Measurements from ENCODE around the gene ATP13A3. TPM values are rescaled to one million over a fixed set of nuclear protein-coding genes. Genes with fewer than 3 reads are reported as not detected.
A peak's percentile ranks its signal among the peaks of the same experiment; 100 is the strongest.

The ATP13A3 gene
- total RNA-seq, 1 experiment from 2014 or later, result 119 TPM

DNA sequence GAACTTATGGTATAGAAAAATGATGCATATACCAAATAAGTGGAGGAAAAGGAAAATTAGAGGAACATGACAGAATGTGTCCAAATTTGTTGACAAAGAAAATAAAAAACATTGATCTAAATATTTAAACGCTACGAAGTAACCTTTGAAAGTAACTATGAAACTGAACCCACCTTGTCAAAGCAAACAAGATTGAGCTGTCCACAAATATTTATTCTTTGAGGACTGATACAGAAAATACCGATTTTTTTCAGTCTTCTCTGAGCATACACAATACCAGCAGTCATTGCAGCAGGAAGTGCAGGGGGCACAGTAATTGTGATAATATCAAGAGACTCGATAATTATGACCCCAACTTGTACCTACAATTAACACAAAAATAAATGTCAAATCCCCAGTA, 40.0 kb downstream of the ATP13A3 start:
- intact Hi-C loops (cut with micrococcal nuclease), result no loop called here
- CTCF ChIA-PET, result interaction anchor here (0.7 to 1.6 kb wide), 2 partner anchors 40 to 147 kb away, joined by 3 read pairs; no protein-coding TSS in a partner anchor
- POLR2A ChIA-PET, result interaction anchor here (0.6 kb wide), 1 partner anchor 203 kb away, joined by 3 read pairs; no protein-coding TSS in a partner anchor

GRCh38 chr3:194446172-194446571, 40.6 kb downstream of the ATP13A3 start:
- DNase-seq (ENCODE audit: unreplicated experiment), result no peak
- Mint-ChIP-seq H3K27ac (ENCODE audit: low read depth, unreplicated experiment) (no peak overlapping the region), H3K9me3 (ENCODE audit: unreplicated experiment) (no peaks in the 10 kb centered on the region), H3K4me3 (ENCODE audit: unreplicated experiment) (no peak overlapping the region), H3K36me3 (ENCODE audit: insufficient read depth, unreplicated experiment) (peaks cover 88% of the 10 kb centered on the region), H3K27me3 (ENCODE audit: insufficient read depth, unreplicated experiment) (no peaks in the 10 kb centered on the region), H3K4me1 (ENCODE audit: insufficient read depth, unreplicated experiment) (no peaks in the 10 kb centered on the region)
- POLR2A ChIA-PET, result no interaction called here
- intact Hi-C loops (cut with micrococcal nuclease), result no loop called here
- BruUV-seq (replicated peaks), result no TSS peak
- CTCF ChIA-PET, result interaction anchor here (0.6 to 1.6 kb wide), 2 partner anchors 29 to 40 kb away, joined by 3 read pairs; no protein-coding TSS in a partner anchor
- no peak for TF ChIP-seq CTCF (IDR thresholded peaks at IDR 0.05; ENCODE audit: unreplicated experiment)

More for the DNA sequence above, 40.0 kb downstream of the ATP13A3 start:
- H3K27ac Mint-ChIP-seq (ENCODE audit: low read depth, unreplicated experiment), result no peak overlapping the region
- H3K9me3 Mint-ChIP-seq (ENCODE audit: unreplicated experiment), result no peaks in the 10 kb centered on the region
- no peaks in the 10 kb centered on the region for H3K27me3 Mint-ChIP-seq (ENCODE audit: insufficient read depth, unreplicated experiment)
- no peak overlapping the region for H3K4me3 Mint-ChIP-seq (ENCODE audit: unreplicated experiment)
- no peak for DNase-seq (ENCODE audit: unreplicated experiment)
- no peak for TF ChIP-seq CTCF (IDR thresholded peaks at IDR 0.05; ENCODE audit: unreplicated experiment)
- H3K36me3 Mint-ChIP-seq (ENCODE audit: insufficient read depth, unreplicated experiment), result peaks cover 88% of the 10 kb centered on the region
- no TSS peak for BruUV-seq (replicated peaks)
- no peaks in the 10 kb centered on the region for H3K4me1 Mint-ChIP-seq (ENCODE audit: insufficient read depth, unreplicated experiment)

- Mint-ChIP-seq H3K9me3 (ENCODE audit: unreplicated experiment) (no peaks in the 10 kb centered on the region), H3K27me3 (ENCODE audit: insufficient read depth, unreplicated experiment) (no peaks in the 10 kb centered on the region), H3K4me3 (ENCODE audit: unreplicated experiment) (no peak overlapping the region), H3K4me1 (ENCODE audit: insufficient read depth, unreplicated experiment) (no peaks in the 10 kb centered on the region), H3K27ac (ENCODE audit: low read depth, unreplicated experiment) (no peak overlapping the region), H3K36me3 (ENCODE audit: insufficient read depth, unreplicated experiment) (peaks cover 91% of the 10 kb centered on the region)
- intact Hi-C loops (cut with micrococcal nuclease), result no loop called here
- no peak for DNase-seq (ENCODE audit: unreplicated experiment)
- BruUV-seq (replicated peaks), result no TSS peak
- ChIA-PET CTCF (no interaction called here), POLR2A (interaction anchor here (0.7 kb wide), 1 partner anchor 149 kb away, joined by 3 read pairs; no protein-coding TSS in a partner anchor)
- no peak for TF ChIP-seq CTCF (IDR thresholded peaks at IDR 0.05; ENCODE audit: unreplicated experiment)
These were observed 42.9 kb downstream of the ATP13A3 start for GRCh38 chr3:194443901-194444300.

- TF ChIP-seq CTCF (IDR thresholded peaks at IDR 0.05; ENCODE audit: unreplicated experiment), result no peak
- Mint-ChIP-seq H3K27ac (ENCODE audit: low read depth, unreplicated experiment) (peak overlapping the region; percentile 73), H3K27me3 (ENCODE audit: insufficient read depth, unreplicated experiment) (no peaks in the 10 kb centered on the region), H3K4me3 (ENCODE audit: unreplicated experiment) (no peak overlapping the region), H3K36me3 (ENCODE audit: insufficient read depth, unreplicated experiment) (peaks cover 90% of the 10 kb centered on the region), H3K9me3 (ENCODE audit: unreplicated experiment) (no peaks in the 10 kb centered on the region), H3K4me1 (ENCODE audit: insufficient read depth, unreplicated experiment) (no peaks in the 10 kb centered on the region)
- intact Hi-C loops (cut with micrococcal nuclease), result no loop called here
- ChIA-PET POLR2A (no interaction called here), CTCF (interaction anchor here (1.0 to 1.1 kb wide), 2 partner anchors 34 to 156 kb away, joined by 4 to 5 read pairs; no protein-coding TSS in a partner anchor)
- BruUV-seq (replicated peaks), result no TSS peak
- no peak for DNase-seq (ENCODE audit: unreplicated experiment)
These were observed 46.0 kb downstream of the ATP13A3 start for GRCh38 chr3:194440756-194441155.

Measured in MCF 10A (cell line).